Gastrocnemius medialis (tissue), 4 donors: ENCODE data around the gene NUDCD2.

ENCODE experiments used
- POLR2A ChIP-seq, 2 donors: fragments of 450-650 bp; IDR thresholded peaks; one replicate each; pipeline ENCODE4 v1.6.1; 2017; ENCODE audit warnings: antibody characterized with exemption in 2 of 2, mild to moderate bottlenecking in 2 of 2, moderate library complexity in 2 of 2
- TF ChIP-seq, protein P1 (sequence below), 5 experiments: fragments of 450-650 bp in 3 of 5; fragments of 200-600 bp in 2 of 5; sonication (generic) in 2 of 5; IDR thresholded peaks in 4 of 5; conservative IDR thresholded peaks in 1 of 5; 1 replicate in 4 of 5; 2 replicates in 1 of 5; pipeline ENCODE4 v1.5.1; 2016 to 2019; ENCODE audit warnings: antibody characterized with exemption in 5 of 5, mild to moderate bottlenecking in 3 of 5, moderate library complexity in 3 of 5

DNA sequence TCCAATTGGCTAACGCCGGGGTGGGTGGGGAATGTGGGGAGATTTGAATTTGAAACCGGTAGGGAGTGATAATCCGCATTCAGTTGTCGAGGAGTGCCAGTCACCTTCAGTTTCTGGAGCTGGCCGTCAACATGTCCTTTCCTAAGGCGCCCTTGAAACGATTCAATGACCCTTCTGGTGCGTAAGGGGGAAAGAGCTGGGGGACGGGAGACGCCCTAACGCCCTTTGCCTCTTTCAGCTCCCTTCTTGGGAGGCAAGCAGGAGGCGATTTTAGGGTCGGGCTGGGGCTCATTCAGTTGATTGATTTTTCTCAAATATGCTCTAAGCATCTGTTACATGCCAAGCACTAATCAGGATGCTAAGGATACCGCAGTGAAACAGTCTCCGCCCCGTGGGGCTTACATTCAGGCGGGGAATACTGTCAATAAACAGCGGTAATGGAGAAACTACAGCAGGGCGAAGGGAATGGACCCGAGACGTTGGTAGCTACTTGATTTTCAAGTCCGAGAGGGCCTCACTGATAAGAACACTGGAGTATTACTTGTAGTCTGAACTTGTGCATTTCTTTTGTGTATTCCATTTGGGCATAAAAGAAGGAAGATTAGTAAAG lies 765 bp upstream of the NUDCD2 start, which contains the start of gene HMMR:
- TF ChIP-seq, protein P1, sequence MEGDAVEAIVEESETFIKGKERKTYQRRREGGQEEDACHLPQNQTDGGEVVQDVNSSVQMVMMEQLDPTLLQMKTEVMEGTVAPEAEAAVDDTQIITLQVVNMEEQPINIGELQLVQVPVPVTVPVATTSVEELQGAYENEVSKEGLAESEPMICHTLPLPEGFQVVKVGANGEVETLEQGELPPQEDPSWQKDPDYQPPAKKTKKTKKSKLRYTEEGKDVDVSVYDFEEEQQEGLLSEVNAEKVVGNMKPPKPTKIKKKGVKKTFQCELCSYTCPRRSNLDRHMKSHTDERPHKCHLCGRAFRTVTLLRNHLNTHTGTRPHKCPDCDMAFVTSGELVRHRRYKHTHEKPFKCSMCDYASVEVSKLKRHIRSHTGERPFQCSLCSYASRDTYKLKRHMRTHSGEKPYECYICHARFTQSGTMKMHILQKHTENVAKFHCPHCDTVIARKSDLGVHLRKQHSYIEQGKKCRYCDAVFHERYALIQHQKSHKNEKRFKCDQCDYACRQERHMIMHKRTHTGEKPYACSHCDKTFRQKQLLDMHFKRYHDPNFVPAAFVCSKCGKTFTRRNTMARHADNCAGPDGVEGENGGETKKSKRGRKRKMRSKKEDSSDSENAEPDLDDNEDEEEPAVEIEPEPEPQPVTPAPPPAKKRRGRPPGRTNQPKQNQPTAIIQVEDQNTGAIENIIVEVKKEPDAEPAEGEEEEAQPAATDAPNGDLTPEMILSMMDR (IDR thresholded peaks at IDR 0.05 in 4 of 5, conservative IDR thresholded peaks at IDR 0.05 in 1 of 5) = no peak
- TF ChIP-seq POLR2A (IDR thresholded peaks at IDR 0.05) = no peak
